ENCODE data around the gene DDB1. TPM values are rescaled to one million over a fixed set of nuclear protein-coding genes. Genes with fewer than 3 reads are reported as not detected.
A peak's percentile ranks its signal among the peaks of the same experiment; 100 is the strongest.

DDB1 gene
- total RNA-seq, 1 experiment from 2014 or later: 451 TPM

DNA sequence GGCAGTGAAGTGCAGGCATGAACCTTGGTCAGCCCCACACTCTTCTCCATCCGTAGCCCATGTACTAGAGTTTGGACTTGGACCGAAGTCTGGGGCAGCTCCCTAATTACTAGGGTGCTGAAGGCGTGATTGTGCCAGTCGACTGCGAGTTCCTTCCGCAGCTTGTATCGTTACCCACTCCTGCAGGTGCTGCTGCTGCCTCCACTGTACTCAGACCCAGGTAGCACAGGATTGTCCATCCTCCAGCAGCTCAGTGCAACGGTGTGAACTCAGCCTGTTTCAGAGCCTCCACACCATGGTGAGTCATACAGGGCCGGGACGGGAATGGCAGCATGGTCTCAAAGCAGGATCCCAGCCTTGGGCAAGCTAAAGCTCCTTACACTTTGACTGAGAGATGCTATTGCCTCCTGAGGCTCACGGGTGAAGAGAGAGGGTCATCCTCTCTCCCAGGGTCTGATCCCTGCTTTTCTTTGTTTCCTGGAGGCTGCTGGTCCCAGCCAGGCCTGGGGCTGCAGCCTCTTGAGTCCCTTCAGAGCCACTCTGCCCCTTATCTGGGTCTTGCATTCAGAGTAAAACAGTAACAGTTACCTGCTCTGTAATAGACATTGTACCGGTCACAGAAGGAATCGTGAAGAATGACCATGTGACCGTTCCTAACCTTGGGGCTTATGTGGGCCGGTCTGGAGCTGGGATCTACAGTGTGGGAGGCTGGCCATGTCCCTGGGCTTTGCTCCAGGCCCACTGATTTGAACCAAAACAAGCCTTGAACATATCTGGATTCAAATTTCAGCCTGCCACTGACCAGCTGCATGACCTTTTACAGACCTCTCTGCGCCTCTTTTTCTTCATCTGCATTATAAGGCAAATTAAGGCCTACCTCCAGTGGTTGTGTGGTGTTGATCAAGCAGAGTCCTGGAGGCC is 1.8 kb upstream of the DDB1 start:
- peaks cover 43% of the 10 kb centered on the region for H3K79me2 ChIP-seq (ENCODE audit: low read length)
- no peaks in the 10 kb centered on the region for H3K9me2 ChIP-seq (replicated peaks; ENCODE audit: low read length)
- H3K4me1 ChIP-seq (ENCODE audit: insufficient read depth, low read length): peaks cover 30% of the 10 kb centered on the region
- no peak overlapping the region for H3K9ac ChIP-seq (ENCODE audit: low read length)
- DNase-seq (peak; percentile 60), ATAC-seq (peak; percentile 12; the same call in 1 of the 2 replicates)
- BruUV-seq (replicated peaks): no TSS peak
- ChIA-PET CTCF (interaction anchor here (0.5 to 3.5 kb wide), 3 partner anchors 27 to 66 kb away, joined by 3 to 63 read pairs (median 4); partner anchors contain the start of gene CYB561A3), POLR2A (ENCODE audit: unreplicated experiment) (interaction anchor here (0.6 kb wide), 1 partner anchor 92 kb away, joined by 8 read pairs; no protein-coding TSS in a partner anchor)
- no peaks in the 10 kb centered on the region for H3K9me3 ChIP-seq (ENCODE audit: low read length)
- H3F3A ChIP-seq (ENCODE audit: low read length, unreplicated experiment): no peaks in the 10 kb centered on the region
- no peaks in the 10 kb centered on the region for H3K27me3 ChIP-seq (ENCODE audit: low read length)
- H3K4me3 ChIP-seq (ENCODE audit: low read length): no peak overlapping the region
- intact Hi-C loops (cut with micrococcal nuclease): loop anchor here (10.0 kb wide), 1 partner anchor 80 kb away; no protein-coding TSS in a partner anchor
- peak overlapping the region; percentile 88 for H3K4me2 ChIP-seq (ENCODE audit: low read length)
- TF ChIP-seq EZH2 (IDR thresholded peaks at IDR 0.05; ENCODE audit: low read length, unreplicated experiment): no peak
- TF ChIP-seq, protein P1, sequence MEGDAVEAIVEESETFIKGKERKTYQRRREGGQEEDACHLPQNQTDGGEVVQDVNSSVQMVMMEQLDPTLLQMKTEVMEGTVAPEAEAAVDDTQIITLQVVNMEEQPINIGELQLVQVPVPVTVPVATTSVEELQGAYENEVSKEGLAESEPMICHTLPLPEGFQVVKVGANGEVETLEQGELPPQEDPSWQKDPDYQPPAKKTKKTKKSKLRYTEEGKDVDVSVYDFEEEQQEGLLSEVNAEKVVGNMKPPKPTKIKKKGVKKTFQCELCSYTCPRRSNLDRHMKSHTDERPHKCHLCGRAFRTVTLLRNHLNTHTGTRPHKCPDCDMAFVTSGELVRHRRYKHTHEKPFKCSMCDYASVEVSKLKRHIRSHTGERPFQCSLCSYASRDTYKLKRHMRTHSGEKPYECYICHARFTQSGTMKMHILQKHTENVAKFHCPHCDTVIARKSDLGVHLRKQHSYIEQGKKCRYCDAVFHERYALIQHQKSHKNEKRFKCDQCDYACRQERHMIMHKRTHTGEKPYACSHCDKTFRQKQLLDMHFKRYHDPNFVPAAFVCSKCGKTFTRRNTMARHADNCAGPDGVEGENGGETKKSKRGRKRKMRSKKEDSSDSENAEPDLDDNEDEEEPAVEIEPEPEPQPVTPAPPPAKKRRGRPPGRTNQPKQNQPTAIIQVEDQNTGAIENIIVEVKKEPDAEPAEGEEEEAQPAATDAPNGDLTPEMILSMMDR (conservative IDR thresholded peaks at IDR 0.05; ENCODE audit: low read depth, low read length): no peak
- H2AFZ ChIP-seq (ENCODE audit: low read length): 0 out of 2 replicates have a peak overlapping the region, but pooled peaks have one; percentile 12
- peaks cover 3% of the 10 kb centered on the region; the same call in 1 of the 2 replicates for H3K36me3 ChIP-seq (ENCODE audit: low read depth, low read length)
- H3K27ac ChIP-seq (ENCODE audit: low read length): no peak overlapping the region; the same call in 1 of the 2 replicates
- H4K20me1 ChIP-seq (ENCODE audit: low read length): peaks cover 19% of the 10 kb centered on the region

DNA sequence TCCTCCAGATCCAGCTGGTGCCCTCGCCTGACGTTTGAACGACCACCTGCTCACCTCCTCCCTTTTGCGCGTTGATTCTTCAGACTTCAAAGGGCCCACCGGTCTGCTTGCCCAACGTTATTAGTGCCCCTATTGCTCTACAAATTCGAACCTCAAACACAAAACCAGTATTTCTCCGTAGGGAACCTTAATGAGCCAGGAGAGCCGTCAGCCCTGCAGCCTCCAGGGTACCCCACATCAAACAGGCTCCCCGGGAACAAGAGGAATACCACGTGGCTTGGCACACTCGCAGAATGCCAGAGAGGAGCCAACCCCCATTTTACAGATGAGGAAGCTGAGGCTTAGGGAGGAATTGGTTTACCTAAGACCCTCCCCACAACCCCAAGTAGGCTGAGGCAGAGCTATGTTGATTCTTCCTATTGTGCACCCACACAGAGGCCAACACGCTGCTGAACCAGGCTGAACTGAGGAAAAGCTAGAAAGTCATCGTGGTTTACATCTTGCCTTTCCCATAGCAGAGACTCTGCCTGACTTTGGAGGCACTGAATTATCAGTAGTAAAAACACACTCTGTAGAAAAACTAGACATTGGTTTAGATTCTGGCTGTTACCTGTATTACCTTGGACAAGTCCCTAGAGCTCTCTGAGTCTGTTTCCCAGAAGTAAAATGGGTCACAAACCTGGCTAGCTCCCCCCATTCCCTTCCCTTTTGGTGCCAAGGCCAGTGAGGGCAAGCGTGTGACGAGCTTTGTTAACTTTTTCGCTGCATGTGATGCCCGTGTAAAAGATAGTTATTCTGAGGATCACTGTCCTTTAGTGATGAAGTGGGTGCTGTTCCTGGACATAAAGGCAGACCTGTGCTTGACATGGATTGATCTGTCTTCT is 887 bp upstream of the DDB1 start:
- BruUV-seq (replicated peaks): TSS peak; percentile 80
- Histone ChIP-seq H3K27ac (ENCODE audit: low read length) (peak overlapping the region; percentile 52), H3K79me2 (ENCODE audit: low read length) (peaks cover 52% of the 10 kb centered on the region), H3K4me2 (ENCODE audit: low read length) (peak overlapping the region; percentile 88), H2AFZ (ENCODE audit: low read length) (peak overlapping the region; percentile 64), H3K4me1 (ENCODE audit: insufficient read depth, low read length) (peaks cover 30% of the 10 kb centered on the region), H3K9me2 (replicated peaks; ENCODE audit: low read length) (no peaks in the 10 kb centered on the region), H4K20me1 (ENCODE audit: low read length) (peaks cover 19% of the 10 kb centered on the region), H3K27me3 (ENCODE audit: low read length) (no peaks in the 10 kb centered on the region), H3K4me3 (ENCODE audit: low read length) (peak overlapping the region; percentile 95), H3K9me3 (ENCODE audit: low read length) (no peaks in the 10 kb centered on the region), H3F3A (ENCODE audit: low read length, unreplicated experiment) (no peaks in the 10 kb centered on the region), H3K9ac (ENCODE audit: low read length) (peak overlapping the region; percentile 99), H3K36me3 (ENCODE audit: low read depth, low read length) (peaks cover 9% of the 10 kb centered on the region)
- CTCF ChIA-PET: interaction anchor here (0.5 to 3.5 kb wide), 3 partner anchors 28 to 67 kb away, joined by 3 to 63 read pairs (median 4); partner anchors contain the start of gene CYB561A3
- POLR2A ChIA-PET (ENCODE audit: unreplicated experiment): interaction anchor here (0.6 kb wide), 1 partner anchor 93 kb away, joined by 8 read pairs; no protein-coding TSS in a partner anchor
- TF ChIP-seq, protein P1 (conservative IDR thresholded peaks at IDR 0.05; ENCODE audit: low read depth, low read length): no peak
- TF ChIP-seq EZH2phosphoT487 (IDR thresholded peaks at IDR 0.05; ENCODE audit: borderline replicate concordance, low read length): no peak
- no peak for TF ChIP-seq EZH2 (IDR thresholded peaks at IDR 0.05; ENCODE audit: low read length, unreplicated experiment)
- DNase-seq: no peak
- ATAC-seq: no peak
- intact Hi-C loops (cut with micrococcal nuclease): loop anchor here (10.0 kb wide), 1 partner anchor 79 kb away; no protein-coding TSS in a partner anchor
